ENCODE data around the gene CACFD1.

DNA sequence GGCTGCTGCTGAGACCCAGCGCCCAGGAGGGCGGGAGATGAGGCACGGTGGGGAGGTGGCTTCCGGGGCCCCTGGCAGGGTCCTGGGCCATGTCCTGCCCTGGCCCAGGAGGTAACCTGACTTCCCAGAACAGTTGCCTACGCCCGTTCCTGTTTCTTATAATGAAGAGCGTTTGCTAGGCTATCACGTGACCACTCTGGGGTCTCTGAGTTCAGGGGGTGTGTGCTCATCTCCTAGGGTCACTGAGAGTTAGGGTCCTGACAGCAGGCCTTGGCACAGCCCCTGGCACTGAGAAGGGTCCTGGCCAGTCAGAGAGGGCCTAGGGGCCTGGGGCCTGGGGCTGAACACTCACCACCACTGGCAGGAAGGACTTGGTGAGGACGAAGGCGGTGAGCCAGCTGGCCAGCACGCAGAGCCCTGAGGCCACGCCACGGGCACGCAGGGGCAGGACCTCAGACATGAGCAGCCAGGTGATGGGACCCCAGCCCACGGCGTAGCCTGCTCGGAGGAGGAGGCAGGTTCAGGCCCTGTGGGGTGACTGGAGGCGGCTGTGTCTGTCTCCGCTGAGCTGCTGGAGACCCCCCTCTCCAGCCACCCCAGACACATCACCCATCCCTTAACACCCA, 13.1 kb downstream of the CACFD1 start:
- no peak for TF ChIP-seq POLR2AphosphoS5 (IDR thresholded peaks at IDR 0.05; ENCODE audit: low read depth, low read length)
- TF ChIP-seq REST (IDR thresholded peaks at IDR 0.05; ENCODE audit: insufficient read depth in 1 of 2, low read depth in 2 of 2, low read length in 2 of 2), result no peak
- TF ChIP-seq FOXP2 (optimal IDR thresholded peaks at IDR 0.05; ENCODE audit: borderline replicate concordance, extremely low read depth, extremely low read length, insufficient read depth), result no peak
